Heart right ventricle (tissue), 16 donors: ENCODE results near the gene EN2. TPM values are rescaled to one million over a fixed set of nuclear protein-coding genes. Genes with fewer than 3 reads are reported as not detected.
"Not testable (repeated sequence)": the region's sequence is repeated elsewhere in the genome, so short reads cannot be mapped to it uniquely, and the experiment has no call there.

Source experiments
- ATAC-seq, 8 donors: fragments of 200-7000 bp; cut with Tn5 transposase; one replicate each; pipeline ENCODE4 v1.9.1; 2020; ENCODE audit warnings: mild to moderate bottlenecking in 8 of 8, moderate library complexity in 8 of 8, moderate number of reproducible peaks in 1 of 8
- DNase-seq, 2 donors: peaks; one replicate each; pipeline ENCODE4 v3.0.0-alpha.2; 2020
- H3K27ac ChIP-seq, 10 donors: fragments of 200-600 bp; sonication (generic) in 2 of 10; one replicate each; pipeline versions ENCODE4 v1.5.0 to v1.8.0; 2020 to 2022; ENCODE audit warnings: mild to moderate bottlenecking in 3 of 10
- H3K27me3 ChIP-seq, 7 donors: fragments of 200-600 bp; one replicate each; pipeline ENCODE4 v1.8.0; 2021 to 2022; ENCODE audit warnings: mild to moderate bottlenecking in 2 of 7
- H3K36me3 ChIP-seq, 9 donors: fragments of 200-600 bp; sonication (generic) in 1 of 9; one replicate each; pipeline versions ENCODE4 v1.5.0 to v1.8.0; 2020 to 2022; ENCODE audit warnings: mild to moderate bottlenecking in 2 of 9
- H3K4me1 ChIP-seq, 9 donors: fragments of 200-600 bp; sonication (generic) in 1 of 9; one replicate each; pipeline versions ENCODE4 v1.5.0 to v1.8.0; 2020 to 2022; ENCODE audit warnings: mild to moderate bottlenecking in 4 of 9
- H3K4me3 ChIP-seq, 10 donors: fragments of 200-600 bp; sonication (generic) in 2 of 10; one replicate each; pipeline versions ENCODE4 v1.5.0 to v1.8.0; 2020 to 2022; ENCODE audit warnings: mild to moderate bottlenecking in 7 of 10, moderate library complexity in 2 of 10
- H3K9me3 ChIP-seq, 11 donors: fragments of 200-600 bp in 10 of 11; sonication (generic) in 2 of 11; one replicate each; pipeline versions ENCODE4 v1.5.0 to v1.8.0; 2013 to 2022; ENCODE audit warnings: mild to moderate bottlenecking in 2 of 11, control low read depth in 1 of 11, moderate library complexity in 1 of 11
- CTCF ChIP-seq, 9 donors: fragments of 200-600 bp; sonication (generic) in 2 of 9; IDR thresholded peaks; one replicate each; pipeline versions ENCODE4 v1.5.0 to v1.8.0; 2021 to 2022; ENCODE audit warnings: antibody characterized with exemption in 9 of 9, mild to moderate bottlenecking in 5 of 9, moderate library complexity in 1 of 9
- WGBS, 2 donors: extraction: QIAGEN DNeasy Blood & Tissue Kit; methylation state at CpG; one replicate each; pipeline ENCODE4 v1.1.7; 2013; ENCODE audit warnings: inconsistent platforms in 1 of 2; 5-methylcytosine and 5-hydroxymethylcytosine counted together
- intact Hi-C, 10 donors: fragments of 100-400 bp; cut with DNase I; formaldehyde crosslinking; loops; one replicate each; pipeline versions ENCODE4 v1.11.1 to v1.14.2; 2022
- polyA plus RNA-seq, 2 donors: library from polyadenylated mRNA; stranded (reverse); fragments of 200-250 nt; gene quantifications; one replicate each; pipeline ENCODE4 v1.2.3, GENCODE V29; 2013
- total RNA-seq, 10 donors: library from RNA; stranded (reverse); fragmentation: NEBNext Ultra II Directional in 3 of 10; extraction: Animal tissue kit (Norgen Biotek cat#: 25700) in 3 of 10; gene quantifications; one replicate each; pipeline versions ENCODE4 v1.2.1 to v1.2.4, GENCODE V29; 2021 to 2023
- donor health status: Arrhythmogenic right ventricular cardiomyopathy.
- donor health status: ischemic (EF 13 %, LVEDD 7.1; RV severe dilation, severe dysfunction).
- donor health status: healthy with polysubstance abuse.
- donor health status: DM: no; HTN: yes; CAD: no.
- donor health status: DM: no; HTN: no; CAD: no.
- donor health status: ischemic (EF 25% LVEDD 6.9; RV normal size, moderate dysfunction).
- donor health status: ischemic (EF 25% LVEDD 5.7; RV mildly dilated, moderate dysfunction).
- donor health status: healthy.
- donor health status: DM: yes; HTN: yes; CAD: no.
- donor health status: Ischemic cardiomyopathy.
- donor health status: ischemic (EF 35%, LVEDD 5.7; RV mildly dilated, moderate dysfunction).
- donor health status: nonischemic (EF 11% LVEDD 7.7; RV severe dilation, severe dysfunction).
- donor health status: DM: yes; HTN: yes; CAD: no.
- donor health status: PGD.
- donor health status: ischemic (EF 29% LVEDD 5.4; RV normal size, mild dysfunction).
- donor health status: nonischemic (EF 23%, LVEDD 6.1; RV moderate dilation, normal function).

The EN2 gene
- total and polyA plus RNA-seq, 12 donors, result 0.01 to 0.08 (median 0.07) TPM; not detected in 8

DNA sequence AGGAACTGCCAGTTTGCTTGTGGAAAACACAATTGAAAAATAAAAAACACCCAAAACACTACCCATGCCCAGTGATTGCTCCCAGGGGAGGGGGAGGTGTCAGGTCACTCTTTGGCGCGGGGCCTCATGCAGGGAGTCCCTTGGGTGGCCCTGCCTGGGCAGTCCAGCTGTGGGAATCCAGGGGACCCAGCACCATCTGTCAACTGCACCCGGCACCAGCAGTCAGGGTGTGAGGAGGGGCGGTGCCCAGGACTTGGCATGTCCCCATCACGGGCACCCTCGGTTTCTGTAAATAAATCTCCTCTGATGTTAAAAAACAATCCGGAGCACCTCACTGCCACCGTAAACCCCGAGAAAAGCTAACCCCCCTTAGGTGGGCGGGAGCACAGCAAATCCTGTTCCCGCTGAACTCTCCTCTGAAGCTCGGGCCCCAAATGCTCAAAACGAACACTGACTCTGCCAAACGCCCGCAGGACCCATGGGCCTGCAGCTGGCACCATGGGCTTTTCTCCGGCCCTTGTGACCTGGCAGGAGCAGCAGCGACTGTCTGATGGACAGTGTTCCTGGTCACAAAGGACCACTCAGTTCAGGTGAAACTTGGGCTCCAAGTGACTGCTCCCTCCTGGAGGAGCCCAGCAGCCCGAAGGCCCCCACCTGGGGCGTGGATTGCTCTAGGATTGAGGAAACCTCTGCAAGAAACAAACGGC lies 18.5 kb upstream of the EN2 start:
- Histone ChIP-seq H3K27ac (no peak overlapping the region), H3K9me3 (no peaks in the 10 kb centered on the region), H3K4me1 (no peaks in the 10 kb centered on the region), H3K4me3 (no peak overlapping the region), H3K27me3 (peaks cover 0 to 93% (median 87%) of the 10 kb centered on the region in 7 donors), H3K36me3 (no peaks in the 10 kb centered on the region)
- 71 to 74% methylated on average over 20 of the region's 20 CpGs for WGBS, 2 donors
- no peak for ATAC-seq
- intact Hi-C loops, result no loop called here
- no peak for DNase-seq
- no peak for TF ChIP-seq CTCF (IDR thresholded peaks at IDR 0.05)

DNA sequence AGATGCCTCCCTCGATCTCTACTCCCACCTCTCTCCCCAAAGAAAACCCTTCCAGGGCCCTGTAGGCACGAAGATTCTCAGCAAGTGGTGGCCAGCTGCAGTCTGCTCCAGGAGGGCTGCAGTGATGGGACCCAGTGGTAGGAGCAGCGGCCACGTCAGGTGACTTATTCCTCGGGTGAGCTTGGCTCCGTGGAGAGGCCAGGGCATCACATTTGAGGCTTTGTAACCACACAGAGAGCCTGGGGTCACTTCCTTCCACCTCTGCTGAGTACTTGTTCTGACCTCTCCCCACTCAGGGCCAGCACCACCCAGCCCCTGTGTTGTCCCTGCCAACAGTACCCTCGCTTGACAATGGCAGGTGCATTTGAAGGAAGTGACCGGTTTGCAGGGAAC lies 17.9 kb upstream of the EN2 start:
- DNase-seq (no peak), ATAC-seq (no peak)
- intact Hi-C loops, result no loop called here
- Histone ChIP-seq H3K4me3 (no peak overlapping the region), H3K4me1 (no peaks in the 10 kb centered on the region), H3K9me3 (no peaks in the 10 kb centered on the region), H3K27me3 (peaks cover 0 to 97% (median 91%) of the 10 kb centered on the region in 7 donors), H3K36me3 (no peaks in the 10 kb centered on the region), H3K27ac (no peak overlapping the region)
- no peak for TF ChIP-seq CTCF (IDR thresholded peaks at IDR 0.05)
- 61 to 64% methylated on average over 8 of the region's 8 CpGs for WGBS, 2 donors

GRCh38 chr7:155441856-155442255 lies 16.1 kb upstream of the EN2 start:
- Histone ChIP-seq H3K27ac (no peak overlapping the region), H3K36me3 (no peaks in the 10 kb centered on the region), H3K27me3 (peaks cover 0 to 98% (median 90%) of the 10 kb centered on the region in 7 donors), H3K9me3 (no peaks in the 10 kb centered on the region), H3K4me3 (no peak overlapping the region), H3K4me1 (no peaks in the 10 kb centered on the region)
- WGBS, 2 donors, result 62 to 66% methylated on average over 6 of the region's 6 CpGs
- no peak for ATAC-seq
- intact Hi-C loops, result no loop called here
- no peak for DNase-seq
- no peak for TF ChIP-seq CTCF (IDR thresholded peaks at IDR 0.05)

GRCh38 chr7:155444746-155445145 lies 13.2 kb upstream of the EN2 start:
- peaks cover 19 to 98% (median 90%) of the 10 kb centered on the region in 7 donors for H3K27me3 ChIP-seq
- ATAC-seq, result no peak
- no peaks in the 10 kb centered on the region for H3K36me3 ChIP-seq
- H3K9me3 ChIP-seq, result no peaks in the 10 kb centered on the region
- DNase-seq, result no peak
- intact Hi-C loops, result no loop called here
- no peak overlapping the region for H3K27ac ChIP-seq
- WGBS, 2 donors, result 81 to 84% methylated on average over 8 of the region's 8 CpGs
- no peak overlapping the region for H3K4me3 ChIP-seq
- H3K4me1 ChIP-seq, result peaks cover 0 to 16% (median 14%) of the 10 kb centered on the region in 9 donors
- no peak for TF ChIP-seq CTCF (IDR thresholded peaks at IDR 0.05)

DNA sequence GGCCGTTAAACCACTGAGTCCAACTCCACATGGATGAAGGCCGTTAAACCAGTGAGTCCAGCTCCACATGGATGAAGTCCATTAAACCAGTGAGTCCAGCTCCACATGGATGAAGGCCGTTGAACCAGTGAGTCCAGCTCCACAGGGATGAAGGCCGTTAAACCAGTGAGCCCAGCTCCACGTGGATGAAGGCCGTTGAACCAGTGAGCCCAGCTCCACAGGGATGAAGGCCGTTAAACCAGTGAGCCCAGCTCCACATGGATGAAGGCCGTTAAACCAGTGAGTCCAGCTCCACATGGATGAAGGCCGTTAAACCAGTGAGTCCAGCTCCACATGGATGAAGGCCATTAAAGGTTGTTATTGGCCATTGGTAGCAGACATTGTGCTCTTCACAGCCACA lies 12.3 kb upstream of the EN2 start:
- 78 to 87% methylated on average over 9 of the region's 9 CpGs for WGBS, 2 donors

More for the DNA sequence above, 12.3 kb upstream of the EN2 start:
- H3K27me3 ChIP-seq, result peaks cover 28 to 98% (median 90%) of the 10 kb centered on the region in 7 donors
- H3K4me1 ChIP-seq, result peaks cover 0 to 23% (median 16%) of the 10 kb centered on the region in 9 donors
- H3K4me3 ChIP-seq, H3K36me3 ChIP-seq, ATAC-seq, H3K27ac ChIP-seq, H3K9me3 ChIP-seq, DNase-seq, intact Hi-C loops: not testable (repeated sequence)
